Prostate gland (tissue), 2 donors: ENCODE results near the gene HERPUD1. TPM values are rescaled to one million over a fixed set of nuclear protein-coding genes. Genes with fewer than 3 reads are reported as not detected.
"Not testable (repeated sequence)": the region's sequence is repeated elsewhere in the genome, so short reads cannot be mapped to it uniquely, and the experiment has no call there.

ENCODE experiments used
- DNase-seq: peaks from one replicate; pipeline ENCODE4 v3.0.0-alpha.2; 2019; ENCODE audit warnings: low spot score
- H3K27ac ChIP-seq, 2 donors: fragments of 200-600 bp; sonication (generic); 2 replicates each; pipeline ENCODE4 v1.5.1; 2017 to 2019
- H3K27me3 ChIP-seq: fragments of 200-600 bp; sonication (generic); replicated peaks from 2 replicates; pipeline ENCODE4 v1.5.1; 2019; ENCODE audit not compliant: insufficient read depth
- H3K36me3 ChIP-seq, 2 donors: fragments of 200-600 bp; sonication (generic); 1 replicate in 1 of 2; 2 replicates in 1 of 2; pipeline versions ENCODE4 v1.5.1 to v1.8.1; 2017 to 2019
- H3K4me1 ChIP-seq: fragments of 200-600 bp; sonication (generic); replicated peaks from 2 replicates; pipeline ENCODE4 v1.5.1; 2019
- H3K4me3 ChIP-seq, 2 donors: fragments of 200-600 bp; sonication (generic); 2 replicates each; pipeline ENCODE4 v1.5.1; 2017 to 2019
- H3K9me3 ChIP-seq: fragments of 200-600 bp; sonication (generic); 2 replicates; pipeline ENCODE4 v1.5.1; 2017
- POLR2A ChIP-seq: fragments of 450-650 bp; IDR thresholded peaks from one replicate; pipeline ENCODE4 v1.6.1; 2016; ENCODE audit warnings: antibody characterized with exemption, mild to moderate bottlenecking
- POLR2AphosphoS5 ChIP-seq: sonication (generic); formaldehyde crosslinking; IDR thresholded peaks from one replicate; pipeline ENCODE4 v1.6.1; 2017; ENCODE audit warnings: antibody characterized with exemption
- WGBS: methylation state at CpG from one replicate; pipeline ENCODE4 v1.1.5; 2018; 5-methylcytosine and 5-hydroxymethylcytosine counted together
- intact Hi-C: fragments of 100-400 bp; cut with DNase I; formaldehyde crosslinking; loops from one replicate; pipeline ENCODE4 v1.14.2; 2022
- total RNA-seq, 2 donors: library from RNA; depleted of rRNA; stranded (reverse); fragments of >200 nt; gene quantifications; one replicate each; pipeline ENCODE4 v1.1.0, GENCODE V29; 2016
- TF ChIP-seq, protein P1 (sequence below), 4 experiments: fragments of 200-600 bp in 2 of 4; fragments of 450-650 bp in 2 of 4; sonication (generic) in 2 of 4; IDR thresholded peaks; 1 replicate in 3 of 4; 2 replicates in 1 of 4; pipeline ENCODE4 v1.5.1; 2016 to 2019; ENCODE audit warnings: antibody characterized with exemption in 4 of 4, mild to moderate bottlenecking in 2 of 4, moderate library complexity in 2 of 4

The HERPUD1 gene
- total RNA-seq, 2 donors from 2014 or later, result 365 to 952 TPM

DNA sequence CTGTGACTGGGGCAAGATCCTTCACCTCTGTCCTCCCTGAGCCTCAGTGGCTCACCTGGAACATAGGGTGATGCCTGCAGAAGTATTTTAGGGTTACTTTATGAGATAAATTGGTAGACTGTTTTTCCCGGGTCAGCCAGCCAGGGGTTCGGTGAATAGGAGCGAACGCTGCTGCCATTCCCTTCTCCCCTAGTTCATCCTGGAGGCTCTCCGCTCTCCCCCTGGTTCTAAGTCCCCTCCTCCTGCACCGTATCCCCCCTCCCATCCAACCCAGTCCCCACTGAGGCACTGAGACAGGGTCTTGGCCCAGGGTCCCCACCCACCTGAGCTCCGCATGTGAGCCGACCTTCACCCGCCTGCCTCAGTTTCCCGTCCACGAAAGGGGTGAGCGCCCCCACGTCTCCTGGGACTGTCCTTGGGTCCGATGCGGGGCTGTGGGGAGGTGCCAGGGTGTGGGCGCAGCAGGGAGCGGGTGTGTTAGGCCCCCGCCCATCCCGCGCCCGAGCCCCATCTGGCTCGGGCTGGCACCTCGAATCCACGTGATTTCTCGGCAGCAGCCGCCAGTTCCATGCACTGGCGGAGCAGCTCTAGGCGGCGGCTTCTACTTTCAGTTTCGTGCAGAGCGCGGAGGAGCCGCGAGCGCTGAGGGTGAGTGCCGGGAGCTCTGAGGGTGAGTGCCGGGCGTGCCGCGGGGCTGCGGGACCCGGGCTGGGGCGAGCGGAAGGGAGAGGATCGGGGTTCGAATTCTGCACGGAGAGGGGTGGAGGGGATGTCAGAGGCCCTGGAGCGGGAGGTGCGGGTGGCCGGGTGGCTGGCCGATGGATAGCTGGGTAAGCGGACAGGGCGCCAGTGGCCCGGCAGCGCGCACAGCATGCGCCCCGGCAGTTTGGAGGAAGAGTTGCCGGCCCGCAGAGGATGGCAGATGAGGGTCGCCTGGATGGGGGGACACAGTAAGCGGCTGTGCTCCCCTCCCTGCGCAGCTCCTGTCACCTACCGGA lies 57.3 kb downstream of the HERPUD1 start, which contains the start of gene NLRC5:
TSS of gene NLRC5 (plus strand) at position 610 of the 998 bp plus-strand sequence. CDS start 31,156 bp downstream, outside the sequence.
- intact Hi-C loops, result loop anchor here (2.0 kb wide), 1 partner anchor 56 kb away; the partner anchor contains the start of gene HERPUD1
- DNase-seq, result peak; percentile 88
- Histone ChIP-seq H3K9me3 (no peaks in the 10 kb centered on the region), H3K4me3 (peak within 1 kb of the TSS; percentile 57 to 78), H3K27ac (peak within 1 kb of the TSS; percentile 67 to 73), H3K36me3 (no peaks in the 10 kb centered on the region), H3K27me3 (no peaks in the 10 kb centered on the region), H3K4me1 (peaks cover 4% of the 10 kb centered on the region)
- WGBS, result 5% methylated on average over 64 of the region's 64 CpGs
- peak; percentile 94 for TF ChIP-seq POLR2AphosphoS5
- peak; percentile 78 for TF ChIP-seq POLR2A
- TF ChIP-seq, protein P1, sequence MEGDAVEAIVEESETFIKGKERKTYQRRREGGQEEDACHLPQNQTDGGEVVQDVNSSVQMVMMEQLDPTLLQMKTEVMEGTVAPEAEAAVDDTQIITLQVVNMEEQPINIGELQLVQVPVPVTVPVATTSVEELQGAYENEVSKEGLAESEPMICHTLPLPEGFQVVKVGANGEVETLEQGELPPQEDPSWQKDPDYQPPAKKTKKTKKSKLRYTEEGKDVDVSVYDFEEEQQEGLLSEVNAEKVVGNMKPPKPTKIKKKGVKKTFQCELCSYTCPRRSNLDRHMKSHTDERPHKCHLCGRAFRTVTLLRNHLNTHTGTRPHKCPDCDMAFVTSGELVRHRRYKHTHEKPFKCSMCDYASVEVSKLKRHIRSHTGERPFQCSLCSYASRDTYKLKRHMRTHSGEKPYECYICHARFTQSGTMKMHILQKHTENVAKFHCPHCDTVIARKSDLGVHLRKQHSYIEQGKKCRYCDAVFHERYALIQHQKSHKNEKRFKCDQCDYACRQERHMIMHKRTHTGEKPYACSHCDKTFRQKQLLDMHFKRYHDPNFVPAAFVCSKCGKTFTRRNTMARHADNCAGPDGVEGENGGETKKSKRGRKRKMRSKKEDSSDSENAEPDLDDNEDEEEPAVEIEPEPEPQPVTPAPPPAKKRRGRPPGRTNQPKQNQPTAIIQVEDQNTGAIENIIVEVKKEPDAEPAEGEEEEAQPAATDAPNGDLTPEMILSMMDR (IDR thresholded peaks at IDR 0.05), result no peak

DNA sequence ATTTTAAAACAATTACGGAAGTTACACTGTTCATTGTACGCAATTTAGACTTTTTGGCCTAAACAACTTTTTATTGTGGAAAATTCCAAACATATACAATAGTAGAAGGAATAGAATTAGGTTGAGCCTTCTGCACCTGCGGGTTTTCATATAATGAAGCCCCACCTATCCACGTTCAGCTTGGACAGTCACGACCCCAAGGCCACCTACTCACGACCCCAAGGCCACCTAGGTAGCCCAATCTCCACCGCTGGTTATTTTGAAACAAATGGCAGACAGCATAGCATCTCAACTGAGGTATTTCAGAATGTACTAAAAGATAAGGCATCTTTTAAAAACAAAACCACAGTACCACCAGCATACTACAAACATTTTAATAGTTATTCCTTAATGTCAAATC lies 58.0 kb downstream of the HERPUD1 start:
- no peaks in the 10 kb centered on the region for H3K27me3 ChIP-seq
- no peaks in the 10 kb centered on the region for H3K9me3 ChIP-seq
- intact Hi-C loops, result loop anchor here (2.0 kb wide), 1 partner anchor 57 kb away; the partner anchor contains the start of gene HERPUD1
- H3K36me3 ChIP-seq, result no peaks in the 10 kb centered on the region
- WGBS, result 25% methylated on average over 7 of the region's 7 CpGs
- no peak for DNase-seq
- peaks cover 4% of the 10 kb centered on the region for H3K4me1 ChIP-seq
- TF ChIP-seq POLR2AphosphoS5 (no peak), POLR2A (no peak)
- TF ChIP-seq, protein P1 (IDR thresholded peaks at IDR 0.05), result no peak
- H3K4me3 ChIP-seq, result peak overlapping the region; percentile 57 to 78
- peak overlapping the region; percentile 67 to 73 for H3K27ac ChIP-seq

DNA sequence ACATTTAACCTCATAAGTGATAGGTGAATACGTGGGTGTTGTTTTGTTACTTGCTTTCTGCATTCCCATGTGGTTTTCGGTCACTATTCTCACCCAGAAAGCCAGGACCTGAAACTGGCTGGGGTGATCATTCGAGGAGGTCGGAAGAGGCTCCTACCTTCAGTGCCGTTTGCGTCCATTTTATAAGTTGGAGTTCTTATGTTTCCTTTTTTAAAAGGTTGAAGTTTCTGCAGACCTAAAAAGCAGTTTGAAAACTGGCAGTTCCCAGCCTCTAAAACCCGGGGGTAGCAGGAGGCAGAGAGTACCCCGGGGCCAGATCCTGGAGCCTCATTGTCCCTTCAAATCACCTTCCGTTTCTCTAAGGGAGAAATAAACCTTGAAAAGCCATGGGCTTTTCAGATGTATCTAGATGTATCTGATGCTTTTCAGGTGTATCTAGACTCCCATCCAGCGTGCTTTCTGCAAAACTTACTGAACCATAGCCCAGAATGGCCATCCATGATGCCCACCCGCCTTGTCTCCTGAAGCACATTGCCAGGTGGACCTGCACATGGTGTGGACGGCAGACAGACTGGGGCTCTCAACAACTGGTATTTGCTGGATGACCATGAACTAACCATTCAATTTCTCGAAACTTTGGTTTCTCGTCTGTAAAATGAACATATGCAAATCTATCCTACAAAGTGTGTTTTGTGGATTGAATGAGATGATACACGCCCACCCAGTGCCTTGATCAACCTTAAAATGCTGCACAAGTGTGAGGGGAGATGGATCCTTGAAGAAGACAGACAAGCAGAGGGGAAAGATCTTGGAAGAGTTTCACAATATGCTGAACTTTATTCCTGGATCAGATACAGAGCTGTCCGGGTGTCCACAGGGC lies 58.7 kb downstream of the HERPUD1 start:
- peak overlapping the region; percentile 57 to 78 for H3K4me3 ChIP-seq
- TF ChIP-seq POLR2A (no peak), POLR2AphosphoS5 (no peak)
- TF ChIP-seq, protein P1 (IDR thresholded peaks at IDR 0.05), result no peak
- no peak overlapping the region for H3K27ac ChIP-seq

DNA sequence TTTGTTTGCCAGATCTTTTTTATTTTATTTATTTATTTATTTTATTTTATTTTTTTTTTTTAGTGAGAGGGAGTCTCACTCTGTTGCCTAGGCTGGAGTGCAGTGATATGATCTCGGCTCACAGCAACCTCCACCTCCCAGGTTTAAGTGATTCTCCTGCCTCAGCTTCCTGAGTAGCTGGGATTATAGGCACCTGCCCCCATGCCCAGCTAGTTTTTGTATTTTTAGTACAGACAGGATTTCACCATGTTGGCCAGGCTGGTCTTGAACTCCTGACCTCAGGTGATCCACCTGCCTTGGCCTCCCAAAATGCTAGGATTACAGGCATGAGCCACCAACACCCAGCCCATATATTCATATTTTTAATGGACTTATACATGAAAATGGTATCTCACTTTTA lies 60.5 kb downstream of the HERPUD1 start:
- H3K4me1 ChIP-seq, H3K27ac ChIP-seq: not testable (repeated sequence)
- 38% methylated on average over 1 of the region's 1 CpG for WGBS

More for the DNA sequence above, 58.7 kb downstream of the HERPUD1 start:
- Histone ChIP-seq H3K4me1 (peaks cover 4% of the 10 kb centered on the region), H3K36me3 (no peaks in the 10 kb centered on the region), H3K27me3 (no peaks in the 10 kb centered on the region), H3K9me3 (no peaks in the 10 kb centered on the region)
- WGBS, result 83% methylated on average over 16 of the region's 16 CpGs
- intact Hi-C loops, result no loop called here
- DNase-seq, result no peak

DNA sequence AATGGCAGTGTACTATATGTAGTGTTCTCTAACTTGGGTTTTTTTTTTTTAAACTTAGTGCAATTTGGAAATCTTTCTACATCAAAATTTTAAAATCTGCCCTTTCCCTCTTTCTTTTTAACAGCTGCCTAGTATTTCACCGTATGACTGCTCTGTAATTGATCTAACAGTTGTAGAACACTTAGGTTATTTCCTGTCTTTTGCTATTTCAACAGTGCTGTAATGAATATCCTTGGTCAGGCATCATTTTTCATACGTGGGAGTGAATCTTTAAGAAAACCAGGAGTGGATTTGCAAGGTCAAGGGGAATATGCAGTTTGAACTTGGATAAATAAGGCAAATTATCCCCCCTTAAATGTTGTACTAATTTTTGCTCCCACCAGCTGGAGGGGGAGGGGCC lies 61.3 kb downstream of the HERPUD1 start:
- DNase-seq, result no peak
- no peak for TF ChIP-seq POLR2AphosphoS5
- TF ChIP-seq, protein P1 (IDR thresholded peaks at IDR 0.05), result no peak
- no peak for TF ChIP-seq POLR2A

More for the DNA sequence above, 60.5 kb downstream of the HERPUD1 start:
- DNase-seq, H3K9me3 ChIP-seq, intact Hi-C loops, H3K36me3 ChIP-seq, H3K4me3 ChIP-seq, H3K27me3 ChIP-seq: not testable (repeated sequence)

More for the DNA sequence above, 61.3 kb downstream of the HERPUD1 start:
- Histone ChIP-seq H3K27me3 (no peaks in the 10 kb centered on the region), H3K4me3 (no peak overlapping the region), H3K4me1 (peaks cover 4% of the 10 kb centered on the region), H3K27ac (no peak overlapping the region), H3K9me3 (no peaks in the 10 kb centered on the region), H3K36me3 (no peaks in the 10 kb centered on the region)
- intact Hi-C loops, result no loop called here
- 47% methylated on average over 2 of the region's 2 CpGs for WGBS
